Naive B cell (primary cell): ENCODE measurements around the gene GCC2. TPM values are rescaled to one million over a fixed set of nuclear protein-coding genes. Genes with fewer than 3 reads are reported as not detected.
A peak's percentile ranks its signal among the peaks of the same experiment; 100 is the strongest.
"Not testable (repeated sequence)": the region's sequence is repeated elsewhere in the genome, so short reads cannot be mapped to it uniquely, and the experiment has no call there.

Experiments used
- ATAC-seq, 2 donors: fragments of 150-1000 bp; cut with Tn5 transposase; 2 replicates each; pipeline ENCODE4 v1.10.0; 2021; ENCODE audit warnings: low read depth in 2 of 2, mild to moderate bottlenecking in 2 of 2, moderate library complexity in 2 of 2
- DNase-seq: peaks from one replicate; pipeline ENCODE4 v3.0.0; 2022
- H3K27ac Mint-ChIP-seq, 6 donors: one replicate each; pipeline ENCODE4 v1.8.0; 2020 to 2022; ENCODE audit warnings: mild to moderate bottlenecking in 6 of 6, mixed read lengths in 6 of 6, moderate library complexity in 5 of 6, inconsistent platforms in 2 of 6
- H3K27me3 Mint-ChIP-seq, 3 donors: one replicate each; pipeline ENCODE4 v1.8.0; 2021 to 2022; ENCODE audit warnings: mixed read lengths in 3 of 3, mild to moderate bottlenecking in 1 of 3
- H3K36me3 Mint-ChIP-seq, 2 donors: one replicate each; pipeline ENCODE4 v1.8.0; 2020 to 2022; ENCODE audit warnings: mixed read lengths in 2 of 2, inconsistent platforms in 1 of 2, mild to moderate bottlenecking in 1 of 2
- H3K4me1 Mint-ChIP-seq, 3 donors: one replicate each; pipeline ENCODE4 v1.8.0; 2020 to 2022; ENCODE audit warnings: mixed read lengths in 3 of 3, inconsistent platforms in 1 of 3, mild to moderate bottlenecking in 1 of 3, moderate library complexity in 1 of 3
- H3K4me3 Mint-ChIP-seq, 8 donors: one replicate each; pipeline ENCODE4 v1.8.0; 2020 to 2022; ENCODE audit warnings: mild to moderate bottlenecking in 8 of 8, mixed read lengths in 8 of 8, moderate library complexity in 8 of 8, inconsistent platforms in 2 of 8
- H3K9me3 Mint-ChIP-seq, 7 donors: one replicate each; pipeline ENCODE4 v1.8.0; 2020 to 2022; ENCODE audit warnings: mixed read lengths in 7 of 7, mild to moderate bottlenecking in 5 of 7, inconsistent platforms in 2 of 7, moderate library complexity in 1 of 7
- polyA plus RNA-seq, 6 donors: library from polyadenylated mRNA; unstranded; fragments of 300-500 nt; fragmentation: Illumina TruSeq; gene quantifications; one replicate each; pipeline ENCODE4 v1.2.3, GENCODE V29; 2021; ENCODE audit warnings: low read depth in 6 of 6

Gene GCC2
- polyA plus RNA-seq, 6 donors from 2014 or later = 16.4 to 80.1 (median 41.0) TPM

GRCh38 chr2:108547606-108548005 lies 98.6 kb downstream of the GCC2 start:
- Mint-ChIP-seq H3K27ac (no peak overlapping the region), H3K4me3 (no peak overlapping the region), H3K27me3 (no peaks in the 10 kb centered on the region), H3K9me3 (no peaks in the 10 kb centered on the region), H3K4me1 (peaks cover 0 to 12% (median 2%) of the 10 kb centered on the region in 3 donors), H3K36me3 (no peaks in the 10 kb centered on the region)
- DNase-seq (no peak), ATAC-seq (no peak)

GRCh38 chr2:108548208-108549003 lies 99.4 kb downstream of the GCC2 start:
- ATAC-seq (no peak), DNase-seq (no peak)
- peaks cover 0 to 12% (median 2%) of the 10 kb centered on the region in 3 donors for H3K4me1 Mint-ChIP-seq
- no peak overlapping the region for H3K27ac Mint-ChIP-seq
- H3K4me3 Mint-ChIP-seq = no peak overlapping the region
- H3K27me3 Mint-ChIP-seq = no peaks in the 10 kb centered on the region
- no peaks in the 10 kb centered on the region for H3K36me3 Mint-ChIP-seq
- no peaks in the 10 kb centered on the region for H3K9me3 Mint-ChIP-seq

GRCh38 chr2:108552566-108552965 lies 103.6 kb downstream of the GCC2 start:
- no peak for ATAC-seq
- H3K27me3 Mint-ChIP-seq = no peaks in the 10 kb centered on the region
- H3K4me3 Mint-ChIP-seq = no peak overlapping the region
- no peak overlapping the region for H3K27ac Mint-ChIP-seq
- peaks cover 0 to 11% (median 2%) of the 10 kb centered on the region in 3 donors for H3K4me1 Mint-ChIP-seq
- no peak for DNase-seq
- H3K36me3 Mint-ChIP-seq = peaks cover 0 to 5% of the 10 kb centered on the region in 2 donors
- peaks cover 0 to 5% (median 0%) of the 10 kb centered on the region in 7 donors for H3K9me3 Mint-ChIP-seq

GRCh38 chr2:108553209-108553919 lies 104.4 kb downstream of the GCC2 start:
- Mint-ChIP-seq H3K9me3 (peaks cover 0 to 5% (median 0%) of the 10 kb centered on the region in 7 donors), H3K27me3 (no peaks in the 10 kb centered on the region), H3K27ac (no peak overlapping the region), H3K4me1 (peaks cover 0 to 3% (median 2%) of the 10 kb centered on the region in 3 donors), H3K36me3 (peaks cover 0 to 5% of the 10 kb centered on the region in 2 donors), H3K4me3 (no peak overlapping the region)
- no peak for ATAC-seq
- DNase-seq = no peak

- ATAC-seq (no peak), DNase-seq (no peak)
- no peak overlapping the region for H3K4me3 Mint-ChIP-seq
- peaks cover 0 to 2% (median 0%) of the 10 kb centered on the region in 3 donors for H3K4me1 Mint-ChIP-seq
- no peaks in the 10 kb centered on the region for H3K27me3 Mint-ChIP-seq
- peaks cover 0 to 5% (median 0%) of the 10 kb centered on the region in 7 donors for H3K9me3 Mint-ChIP-seq
- peak overlapping the region in 1 of 6 donors; percentile 42 for H3K27ac Mint-ChIP-seq
- peaks cover 0 to 5% of the 10 kb centered on the region in 2 donors for H3K36me3 Mint-ChIP-seq
Measured at GRCh38 chr2:108554528-108554927, 105.5 kb downstream of the GCC2 start.

GRCh38 chr2:108555572-108555971 lies 106.6 kb downstream of the GCC2 start:
- Mint-ChIP-seq H3K27ac (no peak overlapping the region), H3K27me3 (no peaks in the 10 kb centered on the region), H3K4me1 (peaks cover 0 to 5% (median 0%) of the 10 kb centered on the region in 3 donors), H3K36me3 (peaks cover 0 to 5% of the 10 kb centered on the region in 2 donors), H3K9me3 (peaks cover 0 to 5% (median 0%) of the 10 kb centered on the region in 7 donors), H3K4me3 (no peak overlapping the region)
- ATAC-seq (no peak), DNase-seq (no peak)

GRCh38 chr2:108556581-108556980 lies 107.6 kb downstream of the GCC2 start:
- H3K9me3 Mint-ChIP-seq, ATAC-seq, H3K4me1 Mint-ChIP-seq, H3K27me3 Mint-ChIP-seq, H3K36me3 Mint-ChIP-seq, DNase-seq, H3K4me3 Mint-ChIP-seq, H3K27ac Mint-ChIP-seq: not testable (repeated sequence)

Other genes starting within 250 kb of the GCC2 start
- gene SULT1C3, start 209.2 kb upstream of the GCC2 start, polyA plus RNA-seq = not detected
- not detected for gene SULT1C2, start 160.3 kb upstream of the GCC2 start, polyA plus RNA-seq
- gene SULT1C4, start 71.3 kb upstream of the GCC2 start, polyA plus RNA-seq = not detected
- gene LIMS1, start 85.3 kb downstream of the GCC2 start, polyA plus RNA-seq = 10 to 100 TPM; 24.9 to 47.8 (median 33.2) TPM